GM18870 (cell line): Measurements from ENCODE around the gene ULK4.
"Not testable (repeated sequence)": the region's sequence is repeated elsewhere in the genome, so short reads cannot be mapped to it uniquely, and the experiment has no call there.

Experiments used
- ATAC-seq: cut with Tn5 transposase; IDR thresholded peaks from one replicate; pipeline ENCODE4 v1.9.1; 2021; ENCODE audit warnings: moderate library complexity; ENCODE audit not compliant: unreplicated experiment

The ULK4 gene

DNA sequence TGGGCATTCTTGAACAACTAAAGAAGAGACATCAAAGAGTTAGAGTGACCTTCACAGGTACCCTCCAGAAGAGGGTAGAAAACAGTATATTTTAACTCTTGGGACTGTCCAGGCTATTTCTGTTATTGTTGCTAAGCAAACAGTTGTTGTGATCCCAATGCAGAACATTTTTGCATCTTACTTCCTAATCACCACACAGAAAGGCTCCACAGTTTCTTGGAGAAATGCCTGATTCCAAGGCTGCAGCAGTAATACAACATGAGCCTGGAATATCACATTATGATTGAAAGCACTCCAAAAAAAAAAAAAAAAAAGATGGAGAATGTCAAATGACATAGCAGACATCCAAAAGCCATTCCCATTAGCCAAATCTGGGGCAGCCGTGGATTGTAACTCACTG, 567.0 kb downstream of the ULK4 start:
- no peak for ATAC-seq

DNA sequence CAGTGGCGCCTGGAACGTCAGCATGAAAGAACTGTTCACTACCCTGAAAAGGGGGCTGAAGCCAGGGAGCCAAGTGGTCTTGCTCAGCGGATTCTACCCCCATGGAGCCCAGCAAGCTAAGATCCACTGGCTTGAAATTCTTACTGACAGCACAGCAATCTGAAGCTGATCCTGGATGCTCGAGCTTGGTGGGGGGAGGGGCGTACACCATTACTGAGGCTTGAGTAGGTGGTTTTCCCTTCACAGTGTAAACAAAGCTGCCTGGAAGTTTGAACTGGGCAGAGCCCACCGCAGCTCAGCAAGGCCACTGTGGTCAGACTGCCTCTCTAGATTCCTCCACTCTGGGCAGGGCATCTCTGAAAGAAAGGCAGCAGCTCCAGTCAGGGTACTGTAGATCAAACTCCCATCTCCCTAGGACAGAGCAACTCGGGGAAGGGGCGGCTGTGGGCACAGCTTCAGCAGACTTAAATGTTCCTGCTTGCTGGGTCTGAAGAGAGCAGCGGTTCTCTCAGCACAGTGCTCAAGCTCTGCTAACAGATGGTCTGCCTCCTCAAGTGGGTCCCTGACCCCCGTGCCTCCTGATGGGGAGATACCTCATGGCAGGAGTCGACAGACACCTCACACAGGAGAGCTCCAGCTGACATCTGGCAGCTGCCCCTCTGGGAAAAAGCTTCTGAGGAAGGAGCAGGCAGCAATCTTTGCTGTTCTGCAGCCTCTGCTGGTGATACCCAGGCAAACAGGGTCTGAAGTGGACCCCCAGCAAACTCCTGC, 591.0 kb downstream of the ULK4 start:
- ATAC-seq = not testable (repeated sequence)

DNA sequence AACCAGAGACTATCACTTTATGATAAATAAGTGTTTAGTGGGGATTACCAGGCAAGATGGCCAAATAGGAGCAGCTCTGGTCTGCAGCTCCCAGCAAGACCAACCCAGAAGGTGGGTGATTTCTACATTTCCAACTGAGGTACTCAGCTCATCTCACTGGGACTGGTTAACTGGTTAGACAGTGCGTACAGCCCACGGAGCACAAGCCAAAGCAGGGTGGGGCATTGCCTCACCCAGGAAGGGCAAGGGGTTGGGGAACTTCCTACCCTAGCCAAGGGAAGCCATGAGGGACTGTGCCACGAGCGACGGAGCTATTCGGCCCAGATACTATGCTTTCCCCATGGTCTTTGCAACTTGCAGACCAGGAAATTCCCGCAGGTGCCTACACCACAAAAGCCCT, 591.6 kb downstream of the ULK4 start:
- no peak for ATAC-seq

DNA sequence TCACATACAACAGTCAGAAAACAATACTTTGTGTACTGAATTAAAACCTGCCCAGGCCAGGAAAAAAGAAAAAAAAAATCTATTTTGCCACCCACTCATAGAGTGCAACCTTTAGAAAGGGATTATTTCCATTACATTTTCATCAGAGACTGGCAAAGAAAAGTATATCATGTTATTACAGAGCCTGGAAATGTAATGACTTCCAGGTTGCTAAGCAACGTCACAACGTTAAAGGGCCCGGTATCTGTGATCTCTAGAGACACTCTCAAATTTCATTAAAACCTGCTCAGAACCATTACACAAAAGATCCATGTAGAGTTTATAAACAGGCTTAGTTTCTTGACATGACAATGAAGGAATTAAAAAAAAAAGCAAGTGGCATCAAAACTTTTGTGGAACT, 592.1 kb downstream of the ULK4 start:
- ATAC-seq = no peak

DNA sequence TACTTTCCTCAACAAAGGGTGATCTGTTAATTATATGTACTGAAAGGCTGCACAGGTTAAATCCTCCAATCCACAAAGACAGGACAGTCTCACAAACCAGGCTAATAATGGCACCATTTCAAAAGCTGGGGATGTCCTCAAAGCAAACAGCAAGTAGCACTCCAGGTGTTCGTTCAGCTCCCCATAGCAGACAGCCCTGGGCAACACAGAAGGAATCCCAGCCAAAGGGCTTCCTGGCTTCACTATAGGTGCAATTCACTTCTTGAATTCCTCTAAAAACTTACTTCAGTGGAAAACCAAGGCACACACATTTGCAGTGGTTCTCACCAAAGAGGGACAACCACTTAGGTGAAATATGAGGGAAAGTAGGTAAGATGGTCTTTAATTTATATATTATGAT, 595.9 kb downstream of the ULK4 start:
- no peak for ATAC-seq

DNA sequence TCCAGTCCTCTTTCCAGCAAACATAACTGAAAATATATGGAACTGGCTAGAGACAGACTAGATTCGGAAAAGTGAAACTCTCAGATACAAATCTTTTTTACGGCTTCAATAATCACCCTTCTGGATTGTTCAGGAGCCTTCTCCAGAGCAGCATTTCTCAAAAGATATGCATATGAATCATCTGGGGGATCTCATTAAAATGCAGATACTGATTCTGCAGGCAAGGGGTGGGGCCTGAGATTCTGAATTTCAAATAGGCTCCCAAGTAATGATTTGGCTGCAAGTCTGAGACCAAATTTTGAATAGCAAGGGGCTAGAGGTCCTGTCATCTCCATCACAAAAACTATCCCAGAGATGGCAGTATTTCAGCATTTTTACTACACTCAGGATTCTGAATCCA, 597.2 kb downstream of the ULK4 start:
- no peak for ATAC-seq

DNA sequence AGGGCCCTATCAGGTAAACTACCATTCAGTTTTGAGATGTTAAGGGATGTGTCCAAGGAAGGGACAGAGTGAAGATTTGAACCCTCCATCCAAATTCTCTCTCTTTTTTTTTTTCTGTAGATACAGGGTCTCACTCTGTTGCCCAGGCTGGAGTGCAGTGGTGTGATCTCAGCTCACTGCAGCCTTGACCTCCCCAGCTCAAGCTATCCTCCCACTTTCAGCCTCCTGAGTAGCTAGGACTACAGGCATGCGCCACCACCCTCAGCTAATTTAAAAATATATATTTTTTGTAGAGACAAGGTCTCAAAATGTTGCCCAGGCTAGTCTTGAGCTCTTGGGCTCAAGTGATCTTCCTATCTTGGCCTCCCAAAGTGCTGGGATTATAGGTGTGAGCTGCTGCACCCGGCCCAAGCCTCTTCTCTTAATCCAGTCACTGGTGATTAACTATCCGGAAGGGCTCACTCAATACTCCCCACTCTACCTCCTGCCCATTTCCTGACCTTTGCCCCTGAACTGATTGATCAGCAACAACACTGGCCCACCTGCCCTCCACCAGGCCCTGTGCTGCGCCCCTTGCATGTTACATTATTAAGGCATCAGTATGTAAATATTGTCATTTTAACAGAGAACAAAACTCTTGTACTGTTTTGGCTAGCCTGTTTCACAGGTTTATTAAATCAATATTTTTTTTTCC, 597.9 kb downstream of the ULK4 start:
- ATAC-seq = no peak

DNA sequence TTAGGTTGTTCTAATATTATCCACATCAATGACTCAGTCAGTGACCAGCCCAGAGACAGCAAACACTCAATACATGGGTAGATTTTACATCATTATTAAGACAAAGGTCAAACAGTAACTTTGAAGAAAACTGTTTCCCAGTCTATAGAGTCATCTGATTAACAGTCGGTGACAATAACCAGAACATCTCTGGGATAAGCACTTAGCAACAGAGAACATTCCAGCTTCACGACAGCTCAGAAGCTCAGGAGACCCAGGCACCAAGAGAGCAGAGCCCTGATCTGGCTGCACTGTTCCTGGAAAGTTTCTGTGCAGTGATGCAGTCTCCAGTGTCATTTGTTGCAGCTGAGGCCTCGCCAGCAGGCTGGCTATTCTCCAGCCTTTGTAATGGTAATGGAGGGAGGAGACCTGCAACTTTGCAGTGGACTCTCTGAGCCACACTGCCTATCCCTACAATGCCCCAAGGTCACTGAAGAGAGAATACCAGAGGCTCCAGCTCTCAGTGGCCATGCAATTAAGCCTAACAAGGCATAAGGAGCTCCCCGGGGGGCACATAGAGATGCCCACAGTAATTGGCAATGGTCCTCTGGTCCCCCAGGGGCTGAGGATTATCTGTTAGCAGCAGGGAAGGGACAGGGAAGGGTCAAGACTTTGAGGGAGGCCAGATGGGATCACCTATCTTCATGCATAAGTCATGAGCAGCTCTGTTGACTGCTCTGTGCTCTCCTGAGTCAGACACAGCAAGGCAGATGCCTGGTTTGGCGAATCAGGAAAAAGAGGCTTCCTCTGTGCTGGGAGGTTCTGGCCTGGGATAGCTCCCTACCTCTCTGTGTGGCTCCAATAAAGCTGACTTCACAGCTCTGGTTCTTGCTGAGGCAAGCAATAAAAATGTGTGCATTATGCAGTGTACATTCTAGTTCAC, 599.0 kb downstream of the ULK4 start:
- no peak for ATAC-seq

DNA sequence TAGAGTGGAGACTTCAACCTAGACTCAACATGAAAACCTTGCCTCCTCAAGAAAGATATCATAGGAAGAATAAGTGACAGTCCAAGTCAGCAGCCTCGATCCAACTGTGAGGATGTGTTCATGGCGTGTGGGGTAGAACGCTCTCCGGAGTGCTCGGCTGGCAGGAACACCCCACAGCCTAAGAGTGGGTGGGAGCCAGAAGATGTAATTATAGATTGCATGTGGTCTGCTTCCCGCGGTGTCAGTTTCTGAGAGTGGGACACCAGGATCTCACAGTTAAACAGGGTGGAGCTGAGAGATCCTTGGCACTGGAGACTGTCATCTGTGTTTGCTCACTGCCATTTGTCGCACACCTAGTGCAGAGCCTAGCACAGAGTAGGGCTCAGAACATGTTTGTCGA, 604.6 kb downstream of the ULK4 start:
- ATAC-seq = no peak

DNA sequence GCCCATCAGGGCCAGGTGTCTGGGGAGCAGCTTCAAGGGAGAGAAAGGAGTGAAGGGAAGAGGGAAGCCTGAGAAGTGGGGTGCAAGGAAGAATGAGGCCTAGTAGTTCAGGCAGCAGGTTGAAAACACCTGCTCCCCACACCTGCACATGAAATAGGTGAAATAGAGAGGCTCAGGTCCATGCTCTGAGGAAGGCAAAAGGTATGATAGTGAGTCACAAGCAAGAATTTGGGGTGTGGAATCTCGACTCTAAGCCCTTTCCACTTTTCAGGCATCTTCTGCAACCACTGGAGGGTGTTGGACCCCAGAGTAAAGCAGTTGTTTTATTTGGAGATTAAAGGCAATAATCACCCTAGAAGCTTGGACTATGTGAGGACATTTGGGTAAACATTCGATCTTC, 605.1 kb downstream of the ULK4 start:
- no peak for ATAC-seq

DNA sequence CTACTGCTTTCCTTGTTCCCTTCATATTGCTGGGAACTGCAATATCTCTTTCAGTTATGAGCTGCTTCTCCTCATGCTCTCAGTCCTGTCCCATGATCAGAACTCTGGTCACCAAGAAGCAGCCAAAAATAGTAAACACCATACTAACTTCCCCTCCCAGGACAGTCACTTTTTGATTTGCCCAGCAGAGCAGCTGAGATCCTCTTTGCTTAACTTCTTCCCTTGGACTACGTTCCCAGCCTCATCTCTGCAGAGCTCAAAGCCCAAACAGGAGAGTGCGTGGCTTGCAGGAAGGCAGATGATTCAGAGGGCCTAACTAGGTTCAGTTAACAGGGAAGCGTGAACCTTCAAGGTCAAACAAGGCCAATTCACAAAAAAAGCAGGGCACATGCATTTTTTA, 609.4 kb downstream of the ULK4 start:
- ATAC-seq = no peak

DNA sequence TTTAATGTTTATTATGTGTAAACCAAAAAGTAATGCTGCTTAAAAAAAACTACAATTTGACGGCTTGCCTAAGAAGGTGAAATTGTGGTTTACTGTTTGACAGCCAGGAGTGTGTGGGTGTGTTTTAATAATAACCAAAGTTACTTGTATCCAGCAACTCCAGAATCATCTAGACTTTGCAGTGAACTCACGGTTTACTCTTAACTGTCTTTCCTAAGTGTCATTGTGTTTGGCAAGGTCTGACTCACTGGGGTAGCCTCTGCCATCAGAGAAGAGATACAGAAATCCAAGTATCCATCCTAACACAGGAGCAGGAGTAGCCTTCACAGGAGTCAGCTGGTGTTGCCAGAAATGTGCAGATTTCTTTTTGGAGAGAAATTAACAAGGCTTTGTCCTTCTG, 611.5 kb downstream of the ULK4 start:
- no peak for ATAC-seq

DNA sequence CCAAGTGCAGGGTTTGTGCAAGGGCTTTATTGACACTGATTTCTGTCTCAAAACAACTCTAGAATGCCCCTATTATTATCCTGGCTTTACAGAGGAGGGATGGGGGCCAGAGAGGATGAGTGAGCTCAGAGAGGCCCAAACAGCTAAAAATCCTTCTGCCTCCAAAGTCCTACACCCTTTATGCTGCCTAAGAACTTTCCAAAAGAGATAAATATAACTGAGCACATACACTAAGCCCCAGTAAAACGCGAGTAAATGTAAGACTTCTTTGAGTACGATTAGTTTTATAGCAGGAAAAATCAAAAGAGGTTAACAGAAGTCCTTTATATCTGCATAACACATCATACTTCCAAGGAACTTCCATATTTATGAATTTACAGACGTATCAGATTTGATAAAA, 613.5 kb downstream of the ULK4 start:
- no peak for ATAC-seq

DNA sequence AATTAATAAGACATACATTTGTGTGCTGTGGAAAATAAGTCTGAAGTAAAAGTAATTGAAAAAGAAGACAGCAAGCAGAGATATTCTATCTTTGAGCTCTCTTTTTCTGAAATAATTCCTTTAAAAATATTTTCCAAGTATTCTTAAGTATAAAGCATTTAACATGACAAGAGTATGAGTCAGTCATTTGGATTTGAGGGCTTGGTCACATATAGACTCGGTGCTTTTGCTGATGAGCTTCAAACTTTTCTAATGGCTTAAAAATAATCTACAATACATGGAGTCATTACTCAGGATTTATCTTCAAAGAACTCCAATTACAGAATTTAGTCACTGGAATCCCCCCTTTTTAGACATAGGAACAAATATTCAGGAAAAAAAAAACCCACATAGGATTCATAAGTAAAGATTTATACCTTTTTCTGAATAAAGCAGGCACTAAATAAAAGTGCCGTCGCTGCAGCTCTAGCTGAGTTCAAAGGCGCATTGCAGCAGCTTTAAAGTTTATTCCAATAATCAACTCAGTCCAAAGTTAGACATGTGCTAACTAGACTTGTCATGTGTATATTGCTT, 615.1 kb downstream of the ULK4 start:
- ATAC-seq = no peak

DNA sequence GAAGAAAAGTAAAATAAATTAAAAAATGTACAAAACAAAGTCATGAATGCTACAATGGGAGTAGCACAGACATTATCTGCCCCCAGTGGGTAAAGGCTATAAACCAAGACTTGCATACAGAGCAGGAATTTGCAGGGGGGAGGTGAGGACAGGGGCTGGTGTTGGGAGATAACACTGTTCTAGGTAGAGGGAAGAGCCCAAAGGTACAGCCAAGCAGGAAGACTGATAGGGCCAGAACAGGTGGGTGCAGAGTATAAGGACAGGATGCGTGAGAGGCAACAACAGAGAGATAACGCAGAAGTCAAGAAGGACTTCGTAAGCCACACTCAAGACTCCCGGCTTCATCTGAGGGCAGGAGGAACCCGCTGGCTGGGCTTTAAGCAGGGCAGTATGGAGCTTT, 616.1 kb downstream of the ULK4 start:
- no peak for ATAC-seq

DNA sequence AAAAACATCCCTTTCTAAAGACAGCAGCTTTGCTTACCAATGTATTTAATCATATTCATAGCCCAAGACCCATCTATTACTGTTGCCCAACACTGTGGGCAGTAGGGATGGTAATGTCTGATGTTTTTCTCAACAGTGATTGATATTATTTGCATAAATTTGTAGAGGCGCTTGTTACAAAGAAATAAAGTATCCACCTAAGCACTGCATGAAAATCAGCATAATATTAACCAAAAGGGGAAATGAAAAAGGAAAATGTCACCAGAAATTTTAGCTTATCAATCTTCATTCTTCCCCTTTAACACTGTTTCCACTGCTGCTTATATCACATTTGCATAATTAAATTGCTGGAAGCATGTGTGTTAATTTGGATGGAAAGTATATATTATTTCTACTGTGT, 622.1 kb downstream of the ULK4 start:
- no peak for ATAC-seq

DNA sequence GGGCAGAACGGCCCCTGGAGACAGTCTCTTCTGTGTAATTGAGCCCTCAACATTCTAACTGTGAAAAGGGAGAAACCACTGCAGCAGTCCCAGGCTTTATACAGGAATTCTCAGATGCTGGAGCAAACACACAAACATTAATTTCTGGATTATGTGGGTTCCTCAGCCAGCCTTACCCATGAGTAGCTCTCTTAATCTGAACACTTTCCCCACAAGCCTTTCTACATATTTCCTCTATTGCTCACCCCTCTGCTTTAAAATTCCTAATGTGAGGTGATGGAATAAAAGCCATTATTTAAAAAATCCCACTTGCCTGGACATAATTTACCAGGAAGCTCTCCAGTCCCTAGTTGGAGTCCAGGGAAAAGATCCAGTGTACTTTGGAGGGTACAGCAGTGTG, 623.6 kb downstream of the ULK4 start:
- no peak for ATAC-seq

DNA sequence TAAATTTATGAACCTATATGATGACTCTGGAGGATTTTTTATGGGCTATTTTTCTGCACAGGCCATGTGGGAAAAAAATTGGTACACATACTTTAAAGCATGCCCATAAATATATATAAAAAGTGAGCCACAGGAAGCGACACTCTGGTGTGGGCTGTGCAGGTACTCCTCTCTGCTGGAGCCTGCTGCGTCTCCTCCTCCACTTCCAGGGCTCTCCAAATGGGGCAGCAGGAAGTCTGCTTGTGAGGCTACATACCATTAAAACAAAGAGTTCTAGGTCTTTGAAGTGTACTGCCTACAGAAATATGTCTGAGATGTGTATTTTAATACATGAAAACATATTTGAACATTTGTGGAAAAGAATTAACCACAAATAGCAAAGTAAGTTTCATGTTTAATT, 627.5 kb downstream of the ULK4 start:
- no peak for ATAC-seq

DNA sequence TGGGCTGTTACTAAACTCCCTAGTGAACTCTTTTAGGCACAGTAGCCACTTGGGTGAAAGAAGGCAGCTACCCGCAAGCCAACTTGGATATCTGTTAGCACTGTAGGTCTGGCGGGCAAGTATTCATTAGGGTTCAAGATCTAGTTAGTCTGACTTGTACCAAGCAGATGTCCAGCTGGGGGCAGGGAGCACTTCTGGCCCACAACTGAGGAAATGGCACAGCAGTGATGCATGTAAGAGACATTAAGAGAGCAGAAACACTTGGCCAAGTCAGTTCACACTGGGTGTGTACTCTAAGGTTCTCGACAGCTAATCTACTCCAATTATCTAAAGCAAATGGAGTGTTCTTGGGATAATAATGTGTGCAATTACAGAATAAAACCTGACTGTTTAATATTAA, 630.9 kb downstream of the ULK4 start:
- no peak for ATAC-seq

DNA sequence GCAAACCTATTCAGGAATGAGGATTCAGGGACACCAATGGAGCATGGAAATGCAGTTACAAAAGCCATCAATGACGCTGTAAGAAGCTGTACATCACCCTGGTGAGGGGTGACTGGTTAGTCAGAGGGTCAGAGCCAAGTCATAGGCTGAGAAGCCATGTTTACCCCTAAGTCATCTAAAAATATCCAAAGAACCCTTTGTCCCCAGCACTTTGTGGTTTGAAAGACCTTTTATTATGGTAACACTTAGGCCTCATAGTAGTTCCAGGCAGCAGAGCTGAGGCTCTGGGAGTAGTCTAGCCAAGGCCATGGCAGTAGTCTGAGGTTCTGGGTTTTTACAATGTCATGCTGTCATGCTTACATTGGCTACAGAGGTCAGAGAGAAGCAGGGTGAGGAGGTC, 631.4 kb downstream of the ULK4 start:
- ATAC-seq = no peak

DNA sequence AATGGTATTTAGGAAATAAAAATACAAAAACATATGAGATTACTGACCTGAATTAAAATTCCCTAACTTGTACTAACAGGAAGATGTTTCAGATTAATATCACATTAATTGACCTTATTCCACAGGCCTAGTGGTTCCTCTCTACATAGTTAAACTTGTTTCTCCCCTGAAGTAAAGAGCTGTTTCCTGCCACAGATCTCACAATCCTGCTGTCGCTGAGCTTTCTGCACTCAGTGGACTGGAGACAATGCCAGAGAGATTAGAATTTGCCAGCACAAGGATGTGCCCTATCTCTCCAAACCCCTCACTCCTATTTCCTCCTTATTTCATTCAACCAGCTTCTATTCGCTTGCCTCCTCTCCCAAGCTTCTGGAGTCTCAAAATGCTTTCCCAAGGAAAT, 632.0 kb downstream of the ULK4 start:
- no peak for ATAC-seq
